GM12864 (cell line): ENCODE measurements around the gene CHCHD6.

Source experiments
- DNase-seq: peaks from one replicate; pipeline ENCODE4 v3.0.0-alpha.2; 2011; ENCODE audit warnings: low read depth
- H3K4me3 ChIP-seq: 2 replicates; pipeline ENCODE4 v1.5.1; 2011; ENCODE audit warnings: mild to moderate bottlenecking, low read depth, low read length, control low read depth
- TF ChIP-seq, protein P1 (sequence below): IDR thresholded peaks from 2 replicates; pipeline ENCODE4 v1.5.1; 2011; ENCODE audit warnings: low read depth, mild to moderate bottlenecking, moderate library complexity, low read length, control low read depth, inconsistent platforms; ENCODE audit errors: missing control alignments

Gene CHCHD6

DNA sequence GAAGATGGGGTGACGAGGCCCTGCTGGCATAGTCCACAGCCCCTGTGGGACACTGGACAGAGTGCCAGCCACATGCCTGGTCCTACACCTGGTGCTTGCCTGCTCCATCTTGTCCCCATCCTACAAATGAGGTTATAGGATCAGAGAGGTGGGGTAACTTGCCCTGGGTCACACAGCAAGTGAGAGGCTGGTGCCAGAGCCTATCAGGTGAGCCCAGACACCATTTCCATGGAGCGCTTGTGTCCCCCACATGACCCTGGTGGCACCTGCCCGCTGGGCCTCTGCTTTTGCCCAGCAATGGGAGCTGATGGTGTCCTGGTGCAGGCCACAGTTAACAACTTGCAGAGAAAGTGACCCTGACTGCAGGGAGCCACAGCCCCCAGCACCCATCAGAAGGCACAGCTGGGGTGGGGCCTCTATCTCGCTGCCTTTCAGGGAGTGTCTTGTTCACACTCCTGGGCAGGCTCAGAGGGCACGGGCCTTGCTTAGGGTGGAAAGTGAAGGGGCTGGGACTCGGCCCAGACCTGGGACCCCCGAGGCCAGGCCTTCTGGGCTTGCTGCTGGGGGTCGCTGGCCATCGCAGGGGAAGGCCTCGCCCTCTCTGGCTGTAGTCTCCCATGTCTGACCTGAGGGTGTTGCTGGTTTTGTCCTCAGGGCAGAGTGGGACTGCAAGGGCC is 286.1 kb downstream of the CHCHD6 start:
- no peak for DNase-seq
- TF ChIP-seq, protein P1, sequence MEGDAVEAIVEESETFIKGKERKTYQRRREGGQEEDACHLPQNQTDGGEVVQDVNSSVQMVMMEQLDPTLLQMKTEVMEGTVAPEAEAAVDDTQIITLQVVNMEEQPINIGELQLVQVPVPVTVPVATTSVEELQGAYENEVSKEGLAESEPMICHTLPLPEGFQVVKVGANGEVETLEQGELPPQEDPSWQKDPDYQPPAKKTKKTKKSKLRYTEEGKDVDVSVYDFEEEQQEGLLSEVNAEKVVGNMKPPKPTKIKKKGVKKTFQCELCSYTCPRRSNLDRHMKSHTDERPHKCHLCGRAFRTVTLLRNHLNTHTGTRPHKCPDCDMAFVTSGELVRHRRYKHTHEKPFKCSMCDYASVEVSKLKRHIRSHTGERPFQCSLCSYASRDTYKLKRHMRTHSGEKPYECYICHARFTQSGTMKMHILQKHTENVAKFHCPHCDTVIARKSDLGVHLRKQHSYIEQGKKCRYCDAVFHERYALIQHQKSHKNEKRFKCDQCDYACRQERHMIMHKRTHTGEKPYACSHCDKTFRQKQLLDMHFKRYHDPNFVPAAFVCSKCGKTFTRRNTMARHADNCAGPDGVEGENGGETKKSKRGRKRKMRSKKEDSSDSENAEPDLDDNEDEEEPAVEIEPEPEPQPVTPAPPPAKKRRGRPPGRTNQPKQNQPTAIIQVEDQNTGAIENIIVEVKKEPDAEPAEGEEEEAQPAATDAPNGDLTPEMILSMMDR, result no peak

DNA sequence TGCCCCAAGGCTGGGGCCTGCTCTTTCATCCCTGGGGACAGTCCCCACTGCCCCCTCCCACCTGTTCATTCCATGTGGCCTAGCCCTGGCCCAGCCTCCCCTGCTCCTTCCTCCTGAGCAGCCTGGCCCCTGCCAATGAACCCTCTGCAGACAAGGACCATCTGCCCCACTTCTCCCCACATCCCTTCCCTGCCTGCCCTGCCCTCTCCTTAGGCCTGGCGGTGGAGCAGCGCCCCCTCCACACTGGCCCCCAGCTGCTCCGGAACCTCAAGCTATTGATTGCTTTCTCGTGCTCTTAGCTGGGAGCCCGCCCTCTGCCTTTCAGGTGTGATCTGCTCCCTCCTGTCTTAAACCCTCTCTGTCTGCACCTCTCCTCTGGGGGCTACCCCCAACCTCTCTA is 286.9 kb downstream of the CHCHD6 start:
- TF ChIP-seq, protein P1, result no peak
- no peak overlapping the region for H3K4me3 ChIP-seq
- DNase-seq, result no peak

More for the DNA sequence above, 286.1 kb downstream of the CHCHD6 start:
- no peak overlapping the region for H3K4me3 ChIP-seq

DNA sequence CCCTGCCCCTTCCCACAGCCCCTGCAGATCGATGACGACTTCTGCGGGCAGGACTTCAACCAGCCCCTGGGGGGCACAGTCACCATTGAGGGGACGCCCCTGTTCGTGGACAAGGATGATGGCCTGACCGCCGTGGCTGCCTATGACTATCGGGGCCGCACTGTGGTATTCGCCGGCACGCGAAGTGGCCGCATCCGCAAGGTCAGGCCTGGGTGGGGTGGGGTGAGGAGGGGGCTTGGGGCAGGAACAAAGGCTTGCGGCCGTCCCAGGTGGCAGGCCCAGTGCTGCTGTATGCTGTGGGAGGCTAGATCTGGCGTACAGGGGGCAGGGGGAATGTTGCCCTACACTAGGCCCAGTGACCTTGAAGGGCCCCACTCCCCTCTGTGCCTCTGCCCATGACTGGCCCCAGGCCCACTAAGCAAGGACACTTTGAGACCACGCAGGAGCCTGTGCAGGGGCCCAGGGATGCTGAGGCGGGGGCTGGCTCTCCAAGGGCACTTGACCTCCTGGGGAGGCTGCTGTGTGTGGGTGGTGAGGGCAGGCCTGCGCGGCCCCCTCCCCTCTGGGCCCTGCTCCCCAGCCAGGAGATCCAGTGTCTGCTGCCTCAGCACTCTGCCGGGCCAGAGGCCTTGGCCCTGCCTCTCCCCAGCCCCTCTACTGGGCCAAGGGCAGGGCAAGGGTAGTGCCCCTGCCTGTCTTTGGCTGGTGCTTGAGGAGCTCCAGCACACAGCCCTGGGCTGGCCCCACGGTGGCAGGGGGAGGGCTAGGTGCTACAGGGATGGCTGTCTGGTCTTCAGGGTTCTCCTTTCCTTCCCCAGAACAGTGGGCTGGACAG is 287.5 kb downstream of the CHCHD6 start:
- TF ChIP-seq, protein P1, result no peak
- no peak for DNase-seq
- H3K4me3 ChIP-seq, result no peak overlapping the region

DNA sequence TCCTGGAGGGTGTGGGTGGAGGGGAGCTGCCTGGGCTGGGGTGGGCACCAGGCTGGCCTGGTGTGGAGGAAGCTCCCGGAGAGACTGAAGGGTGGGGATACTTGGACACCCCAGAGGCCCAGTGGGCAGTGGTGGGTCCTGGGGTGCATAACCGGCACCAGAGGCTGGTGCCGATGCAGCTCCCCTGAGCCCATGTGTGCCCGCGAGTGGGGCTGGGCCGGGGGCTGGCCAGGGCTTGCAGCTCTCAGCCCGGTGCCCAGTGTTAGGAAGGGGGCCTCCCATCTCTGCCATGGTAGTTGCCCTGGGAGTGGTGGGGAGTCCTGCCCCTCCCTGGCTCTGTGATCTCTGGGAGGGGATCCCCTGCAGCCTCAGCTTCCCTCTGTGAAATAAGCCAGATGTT is 288.2 kb downstream of the CHCHD6 start:
- no peak overlapping the region for H3K4me3 ChIP-seq
- TF ChIP-seq, protein P1, result no peak
- DNase-seq, result no peak

DNA sequence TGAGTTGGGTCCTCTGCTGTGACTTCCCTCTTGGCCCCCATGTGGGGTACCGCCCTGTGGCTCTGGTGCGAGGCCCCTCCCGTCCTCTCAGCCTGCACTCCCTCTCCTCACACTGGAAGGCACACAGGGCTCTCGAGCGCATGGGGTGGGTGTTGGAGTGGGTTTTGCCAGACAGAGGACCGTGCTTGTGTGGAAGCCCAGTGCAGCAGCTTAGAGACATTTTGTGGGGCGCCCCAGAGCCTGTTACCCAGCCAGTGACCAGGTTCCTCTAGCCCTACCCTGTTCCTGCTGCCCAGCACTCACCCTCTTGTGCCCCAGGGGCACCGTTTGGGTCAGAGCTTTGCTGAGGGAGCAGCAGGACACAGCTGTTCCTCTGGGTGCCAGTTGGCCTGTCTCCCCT is 288.7 kb downstream of the CHCHD6 start:
- TF ChIP-seq, protein P1, result no peak

DNA sequence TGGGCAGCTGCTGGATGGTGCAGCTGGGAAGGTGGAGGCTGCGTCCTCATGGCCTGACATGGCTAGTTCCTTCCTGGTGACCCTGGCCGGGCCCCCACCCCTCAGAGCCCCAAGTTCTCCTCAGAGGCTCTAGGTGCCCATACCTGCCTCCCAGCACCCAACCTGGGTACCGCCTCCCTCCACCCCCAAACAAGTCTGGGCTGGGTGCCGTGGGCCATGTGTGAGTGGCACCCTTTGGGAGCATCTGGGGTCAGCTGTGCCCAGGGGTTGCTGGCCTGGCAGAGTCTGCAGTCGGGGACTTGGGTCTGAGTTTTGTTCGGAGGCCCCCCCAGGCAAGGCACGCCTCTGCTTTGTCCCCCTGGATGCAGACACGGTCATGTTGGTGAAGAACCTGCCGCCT is 289.4 kb downstream of the CHCHD6 start:
- DNase-seq, result no peak
- H3K4me3 ChIP-seq, result no peak overlapping the region
- TF ChIP-seq, protein P1, result no peak

More for the DNA sequence above, 288.7 kb downstream of the CHCHD6 start:
- DNase-seq, result no peak
- no peak overlapping the region for H3K4me3 ChIP-seq
